Stimulated activated CD4-positive, alpha-beta T cell treated with anti-CD3 and anti-CD28 coated beads, Interleukin-4, amount 100 ng/mL, for 4 hours (primary cell): ENCODE results near the gene PDE6B.
"Not testable (repeated sequence)": the region's sequence is repeated elsewhere in the genome, so short reads cannot be mapped to it uniquely, and the experiment has no call there.

Source experiments
- DNase-seq, 2 experiments: peaks; one replicate each; pipeline ENCODE4 v3.0.0-alpha.2; 2020

PDE6B gene

DNA sequence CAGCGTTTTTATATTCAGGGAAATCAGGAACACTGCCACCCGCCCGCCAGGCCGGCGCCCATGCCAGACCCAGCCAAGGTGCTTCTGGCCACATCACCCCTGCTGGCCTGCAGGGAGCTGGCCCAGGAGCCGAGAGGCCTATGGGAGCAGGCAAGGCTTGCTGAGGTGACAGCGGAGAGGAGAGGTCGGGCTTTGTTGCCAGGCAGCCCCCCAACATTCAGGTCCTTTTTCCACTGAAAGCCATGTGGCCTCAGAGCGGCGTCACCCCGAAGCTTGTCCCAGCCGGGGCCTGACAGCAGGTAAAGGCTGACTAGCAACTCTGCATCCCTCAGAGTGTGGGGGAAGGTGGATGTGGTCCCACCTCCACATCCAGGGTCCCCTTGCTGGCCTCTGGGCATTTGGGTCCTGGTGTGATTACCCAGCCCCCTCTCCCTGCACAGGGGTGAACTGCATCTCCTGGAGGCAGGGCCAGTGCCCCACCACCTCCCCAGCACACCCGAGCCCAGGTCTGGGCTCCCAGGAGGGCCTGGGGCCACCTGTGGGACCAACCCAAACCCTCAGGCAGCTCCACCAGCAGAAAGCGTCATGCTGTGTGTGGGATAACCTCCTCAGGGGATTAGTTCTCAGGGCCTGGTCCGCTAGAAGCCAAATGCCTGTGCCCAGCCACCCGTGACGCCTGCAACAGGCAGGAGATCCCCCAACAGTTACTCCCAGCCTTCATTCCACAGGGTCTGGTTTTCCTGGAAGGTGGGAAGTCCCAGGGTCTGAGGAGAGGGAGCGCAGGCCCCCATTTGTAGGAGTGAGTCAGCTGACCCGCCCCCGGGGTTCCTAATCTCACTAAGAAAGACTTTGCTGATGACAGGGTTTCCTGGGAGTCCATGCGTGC, at the start of gene PDE6B:
TSS of gene PDE6B (plus strand) at position 869 of the 886 bp plus-strand sequence. CDS start 54 bp downstream, outside the sequence.
- DNase-seq, result no peak

- DNase-seq, result no peak
Observed at GRCh38 chr4:576245-576821, 49.0 kb upstream of the PDE6B start, which contains the start of gene TMEM271. TMEM271 (minus strand) TSS chr4:576295; CDS start chr4:576062, 233 bp downstream.

GRCh38 chr4:576991-577498, 48.3 kb upstream of the PDE6B start:
- DNase-seq, result no peak

DNA sequence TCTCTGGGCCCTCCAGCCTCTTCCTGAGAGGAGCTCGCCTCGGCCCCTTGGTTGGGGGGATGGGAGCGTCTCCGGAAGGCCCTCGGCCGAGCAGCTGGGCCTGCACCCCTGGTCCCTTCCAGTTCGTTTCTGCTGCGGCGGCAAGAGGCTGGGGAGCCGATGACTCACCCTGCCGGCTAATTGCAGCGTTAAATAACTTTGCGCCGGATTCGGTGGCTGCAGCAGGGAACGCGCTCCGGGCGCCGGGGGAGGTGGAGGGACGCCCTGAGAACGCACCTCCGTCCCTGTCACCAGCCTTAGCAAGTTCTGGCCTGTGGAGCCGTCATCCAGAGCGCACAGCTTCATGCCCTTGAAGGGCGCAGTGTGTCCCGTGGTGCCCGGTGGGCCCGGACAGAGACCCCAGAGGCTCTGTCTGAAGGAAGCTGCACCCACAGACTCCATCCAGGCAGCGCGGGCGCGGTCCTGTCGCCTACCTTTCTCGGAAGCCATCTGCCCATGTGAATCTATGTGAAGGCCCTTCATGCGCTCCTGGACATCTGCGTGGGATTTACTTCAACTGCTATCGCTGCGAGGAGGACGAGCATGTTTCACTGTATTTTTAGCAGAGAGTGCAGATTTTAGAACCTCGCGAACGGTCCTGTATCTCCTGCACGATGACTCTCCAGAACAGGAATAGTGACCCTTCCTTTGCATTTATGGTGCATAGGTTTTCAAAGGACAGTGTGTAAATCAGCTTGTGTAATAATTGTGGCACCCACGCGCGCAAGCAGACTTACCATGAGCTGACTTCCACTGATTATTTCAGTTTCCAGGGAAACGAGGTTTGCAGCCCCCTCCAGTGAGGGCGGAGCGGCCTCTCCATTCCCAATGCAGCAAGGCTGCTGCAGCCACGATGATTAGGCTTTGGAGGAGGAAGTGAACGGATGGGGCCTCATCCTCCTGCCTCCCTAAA, 47.6 kb upstream of the PDE6B start:
- DNase-seq, result peak; percentile 15 to 19

- DNase-seq, result no peak
Observed at GRCh38 chr4:578451-579443, 46.6 kb upstream of the PDE6B start.

DNA sequence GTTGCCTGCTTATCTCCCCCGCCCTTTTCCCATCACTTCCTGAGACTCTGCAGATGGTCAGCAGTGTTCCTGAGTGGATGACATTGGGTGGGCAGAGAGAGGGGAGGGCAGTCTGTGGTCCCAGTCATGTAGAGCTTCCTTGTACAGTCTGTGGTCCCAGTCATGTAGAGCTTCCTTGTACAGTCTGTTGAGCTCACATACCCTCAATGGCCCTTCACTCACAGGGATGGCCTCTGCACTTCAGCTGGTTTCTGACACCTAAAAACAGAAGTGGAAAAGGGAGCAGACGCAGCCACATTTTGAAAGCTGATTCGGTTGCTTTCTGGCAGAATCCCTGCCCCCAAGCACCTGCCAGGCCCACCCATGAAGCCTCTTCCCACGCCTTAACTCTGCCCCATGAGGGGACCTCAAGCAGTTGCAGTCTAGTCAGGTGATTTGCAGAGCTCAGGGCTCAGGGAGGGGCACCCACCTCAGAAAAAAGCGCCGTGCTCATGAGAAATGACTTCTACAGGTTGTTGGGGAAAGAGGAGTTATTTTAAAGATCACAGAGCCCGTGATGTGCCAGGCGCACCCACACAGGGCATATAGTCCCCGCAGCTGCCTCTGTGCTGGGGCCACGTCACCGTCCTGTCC, 45.7 kb upstream of the PDE6B start:
- DNase-seq, result no peak

DNA sequence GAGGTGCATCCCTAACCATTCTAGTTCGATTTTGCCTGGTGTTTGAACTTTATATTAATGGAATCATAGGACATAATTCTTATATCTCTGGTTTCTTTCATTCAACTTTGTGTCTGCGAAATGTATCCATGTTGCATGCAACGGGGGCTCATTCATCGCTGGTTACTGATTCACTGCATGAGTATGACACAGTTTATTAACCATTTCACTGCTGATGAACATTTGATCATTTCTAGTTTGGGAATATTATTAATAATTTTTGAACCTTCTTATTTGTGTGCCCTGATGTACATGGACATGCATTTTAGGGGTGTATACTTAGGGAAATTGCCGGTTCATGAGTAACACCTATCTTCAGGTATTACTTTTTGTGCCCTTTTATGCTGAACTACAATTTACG, 44.2 kb upstream of the PDE6B start:
- DNase-seq, result no peak

DNA sequence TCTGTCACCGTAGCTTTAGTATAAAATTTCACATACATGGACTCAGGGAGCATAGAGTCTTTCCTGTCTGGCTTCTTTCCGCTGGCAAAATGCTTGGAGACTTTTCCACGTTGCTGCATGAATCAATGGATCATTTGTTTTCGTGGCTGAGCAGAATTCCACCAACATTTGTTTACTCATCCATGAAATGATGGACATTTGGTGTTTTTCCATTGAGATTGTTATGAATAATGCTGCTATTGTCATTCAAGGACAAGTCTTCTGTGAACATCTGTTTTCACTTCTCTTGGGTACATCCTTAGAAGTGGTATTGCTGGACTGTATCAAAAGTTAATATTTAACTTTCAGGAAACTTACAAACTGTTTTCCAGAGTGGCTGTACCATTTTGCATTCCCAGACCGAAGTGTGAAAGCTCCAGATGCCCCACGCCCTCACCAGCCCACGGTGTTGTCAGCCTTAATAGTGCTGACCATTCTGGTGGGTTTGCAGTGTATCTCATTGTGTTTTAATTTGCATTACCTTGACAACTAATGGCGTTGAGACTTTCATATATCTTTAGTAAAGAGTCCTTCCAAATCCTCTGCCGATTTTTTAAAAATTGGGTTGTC, 43.5 kb upstream of the PDE6B start:
- no peak for DNase-seq

DNA sequence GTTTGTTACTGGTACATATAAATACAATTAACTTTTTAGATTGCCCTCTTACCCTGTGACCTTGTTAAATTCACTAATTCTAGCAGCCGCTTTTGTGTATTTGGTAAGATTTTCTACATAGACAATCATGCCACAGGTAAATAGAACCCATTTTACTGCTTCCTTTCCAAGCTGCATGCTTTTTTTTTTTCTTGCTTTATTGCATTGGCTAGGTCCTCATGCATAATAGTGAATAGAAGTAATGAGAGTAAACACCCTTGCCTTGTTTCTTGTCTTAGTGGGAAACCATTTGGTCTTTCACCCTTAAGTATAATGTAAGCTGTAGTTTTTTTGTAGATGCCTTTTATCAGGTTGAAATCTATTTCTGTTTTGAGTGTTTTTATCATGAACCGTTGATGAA, 41.6 kb upstream of the PDE6B start:
- DNase-seq, result no peak

DNA sequence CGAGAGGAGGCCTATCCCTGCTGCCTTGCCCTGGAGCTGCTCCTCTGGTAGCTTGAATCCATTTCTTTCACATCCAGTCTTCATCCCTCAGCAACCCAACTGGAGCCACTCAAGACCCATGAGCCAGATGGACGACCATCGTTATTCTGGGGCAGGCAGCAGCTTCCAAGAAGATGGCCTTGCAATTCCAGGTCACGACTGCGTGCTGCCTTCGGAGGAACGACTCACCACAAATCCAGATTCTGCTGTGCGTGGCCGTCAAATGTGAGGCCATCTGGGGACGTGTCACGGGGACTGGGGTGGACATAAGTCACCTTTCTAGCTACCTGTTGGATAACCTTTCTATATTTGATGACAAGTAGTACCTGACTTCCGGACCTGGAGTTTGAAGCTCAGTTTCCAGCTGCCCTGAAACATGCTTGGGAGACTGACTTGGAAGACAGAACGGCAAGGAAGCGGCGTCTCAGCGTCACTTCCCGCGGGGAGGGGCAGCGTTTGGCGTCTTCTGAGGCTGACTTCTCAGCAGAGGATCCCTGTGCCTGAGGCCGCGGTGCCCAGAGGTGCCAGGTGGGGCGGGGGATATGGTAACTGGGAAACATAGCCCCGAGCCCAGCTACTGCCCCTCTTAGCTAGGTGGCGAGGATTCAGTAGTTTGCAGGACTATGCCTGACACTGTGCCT, 37.6 kb upstream of the PDE6B start:
- no peak for DNase-seq

GRCh38 chr4:588351-588849, 37.0 kb upstream of the PDE6B start:
- DNase-seq, result no peak

GRCh38 chr4:589219-589963, 36.0 kb upstream of the PDE6B start:
- DNase-seq, result no peak

DNA sequence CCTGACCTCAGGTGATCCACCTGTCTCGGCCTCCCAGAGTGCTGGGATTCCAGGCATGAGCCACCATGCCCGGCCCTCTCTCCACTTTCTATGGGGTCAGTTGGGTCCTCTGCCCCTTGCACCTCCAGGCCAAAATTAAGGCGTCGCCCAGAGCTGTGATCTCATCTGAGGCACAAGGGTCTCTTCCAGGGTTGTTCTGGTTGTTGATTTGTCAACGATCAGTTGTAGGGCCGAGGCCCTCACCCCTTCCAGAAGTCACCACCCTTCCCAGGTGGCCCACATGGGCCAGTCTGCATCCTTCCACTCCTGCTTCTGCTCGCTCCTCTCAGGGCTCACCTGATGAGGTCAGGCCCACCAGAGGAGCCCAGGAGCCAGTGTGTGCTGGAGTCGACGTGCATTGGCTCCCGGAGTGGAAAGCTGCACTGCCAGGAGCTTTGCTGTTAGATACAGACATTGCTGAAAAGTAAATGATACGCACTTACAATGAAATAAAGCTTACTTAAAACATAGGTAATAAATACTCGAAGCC, 35.0 kb upstream of the PDE6B start:
- no peak for DNase-seq

- not testable (repeated sequence) for DNase-seq
Observed at GRCh38 chr4:592178-592577, 33.2 kb upstream of the PDE6B start.

DNA sequence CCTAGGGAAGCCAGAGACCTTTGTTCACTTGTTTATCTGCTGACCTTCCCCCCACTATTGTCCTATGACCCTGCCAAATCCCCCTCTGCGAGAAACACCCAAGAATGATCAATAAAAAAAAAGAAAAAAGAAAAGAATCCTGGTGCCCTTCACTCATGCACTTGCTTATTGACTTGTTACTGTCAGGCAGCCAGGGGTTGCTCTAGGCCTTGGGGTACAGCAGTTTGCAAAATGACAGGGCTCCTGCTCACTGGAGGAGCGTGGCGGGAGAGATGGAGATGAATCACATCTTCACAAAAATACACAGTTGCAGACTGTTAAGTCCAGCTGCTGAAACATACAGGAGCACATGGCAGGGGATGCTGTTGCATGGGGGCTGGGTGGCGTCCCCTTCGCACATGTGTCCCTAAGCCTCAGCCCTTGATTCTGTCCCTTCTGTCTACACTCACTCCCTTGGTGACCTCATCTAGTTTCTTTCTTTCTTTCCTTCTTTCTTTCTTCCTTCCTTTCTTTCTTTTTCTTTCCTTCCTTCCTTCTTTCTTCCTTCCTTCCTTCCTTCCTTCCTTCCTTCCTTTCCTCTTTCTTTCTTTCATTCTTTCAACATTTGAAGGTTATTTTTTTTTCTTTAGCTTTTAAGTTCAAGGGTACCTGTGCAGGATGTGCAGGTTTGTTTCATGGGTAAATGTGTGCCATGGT, 32.4 kb upstream of the PDE6B start:
- no peak for DNase-seq

GRCh38 chr4:598925-599324, 26.4 kb upstream of the PDE6B start:
- no peak for DNase-seq

GRCh38 chr4:600166-600565, 25.2 kb upstream of the PDE6B start:
- DNase-seq, result no peak

- DNase-seq, result peak; percentile 25 to 34
Observed at GRCh38 chr4:600850-601515, 24.4 kb upstream of the PDE6B start.
